SU-DHL-6 (cell line): ENCODE measurements around the gene SCLY.

Experiments
- H2AFZ ChIP-seq: fragments of 200-600 bp; sonication (generic); 2 replicates; pipeline ENCODE4 v1.6.1; 2014; ENCODE audit warnings: low read depth, mild to moderate bottlenecking, moderate library complexity, mixed read lengths, antibody characterized with exemption, low read length; ENCODE audit not compliant: severe bottlenecking
- H3F3A ChIP-seq: fragments of 200-600 bp; shearing (Covaris generic); 2 replicates; pipeline ENCODE4 v1.6.0; 2016; ENCODE audit warnings: antibody characterized with exemption, mild to moderate bottlenecking; ENCODE audit not compliant: insufficient read depth
- H3K27ac ChIP-seq: fragments of 200-600 bp; sonication (generic); 2 replicates; pipeline ENCODE4 v1.5.1; 2016; ENCODE audit warnings: low read depth, mild to moderate bottlenecking, low read length, moderate library complexity, mixed read lengths
- H3K27me3 ChIP-seq: fragments of 200-600 bp; sonication (generic), shearing (Covaris generic); 2 replicates; pipeline ENCODE4 v1.6.0; 2014; ENCODE audit warnings: mild to moderate bottlenecking, low read length
- H3K36me3 ChIP-seq: fragments of 200-600 bp; sonication (generic); 2 replicates; pipeline ENCODE4 v1.6.1; 2014; ENCODE audit warnings: mild to moderate bottlenecking, low read length, mixed read lengths
- H3K4me2 ChIP-seq: fragments of 300-600, 200-600 bp; shearing (Covaris generic), sonication (generic); 2 replicates; pipeline ENCODE4 v1.6.0; 2014; ENCODE audit warnings: low read length, low read depth, mild to moderate bottlenecking; ENCODE audit not compliant: poor library complexity, severe bottlenecking
- H3K4me3 ChIP-seq: fragments of 200-600 bp; sonication (generic); 2 replicates; pipeline ENCODE4 v1.5.1; 2014; ENCODE audit warnings: antibody characterized with exemption, low read length, mild to moderate bottlenecking, mixed read lengths; ENCODE audit not compliant: insufficient read depth, poor library complexity, severe bottlenecking
- H3K79me2 ChIP-seq: fragments of 200-600 bp; sonication (generic); 2 replicates; pipeline ENCODE4 v1.6.1; 2014; ENCODE audit warnings: mild to moderate bottlenecking, low read length, moderate library complexity; ENCODE audit not compliant: insufficient read depth
- H3K9ac ChIP-seq: fragments of 200-600 bp; sonication (generic); 2 replicates; pipeline ENCODE4 v1.7.0; 2014; ENCODE audit warnings: mild to moderate bottlenecking, low read length
- H3K9me2 ChIP-seq: fragments of 200-600 bp; sonication (generic); replicated peaks from 2 replicates; pipeline ENCODE4 v1.6.1; 2014; ENCODE audit warnings: low read length; ENCODE audit not compliant: insufficient read depth
- H3K9me3 ChIP-seq: fragments of 200-600 bp; sonication (generic); 2 replicates; pipeline ENCODE4 v1.6.1; 2014; ENCODE audit warnings: low read length, mixed read lengths; ENCODE audit not compliant: insufficient read depth
- H4K20me1 ChIP-seq: fragments of 200-600 bp; sonication (generic); 2 replicates; pipeline ENCODE4 v1.6.1; 2014; ENCODE audit warnings: low read depth, mild to moderate bottlenecking, antibody characterized with exemption, low read length, moderate library complexity, mixed read lengths
- EZH2phosphoT487 ChIP-seq: fragments of 200-600 bp; sonication (generic), shearing (Covaris generic); conservative IDR thresholded peaks from 2 replicates; pipeline ENCODE4 v1.6.1; 2018; ENCODE audit warnings: mild to moderate bottlenecking, antibody characterized with exemption, low read length, moderate library complexity, mixed read lengths
- TF ChIP-seq, protein P1 (sequence below): fragments of 200-600 bp; sonication (generic); IDR thresholded peaks from one replicate; pipeline ENCODE4 v1.5.1; 2017; ENCODE audit warnings: antibody characterized with exemption, mild to moderate bottlenecking, low read length, moderate library complexity; ENCODE audit not compliant: insufficient read depth, poor library complexity, severe bottlenecking

SCLY gene

DNA sequence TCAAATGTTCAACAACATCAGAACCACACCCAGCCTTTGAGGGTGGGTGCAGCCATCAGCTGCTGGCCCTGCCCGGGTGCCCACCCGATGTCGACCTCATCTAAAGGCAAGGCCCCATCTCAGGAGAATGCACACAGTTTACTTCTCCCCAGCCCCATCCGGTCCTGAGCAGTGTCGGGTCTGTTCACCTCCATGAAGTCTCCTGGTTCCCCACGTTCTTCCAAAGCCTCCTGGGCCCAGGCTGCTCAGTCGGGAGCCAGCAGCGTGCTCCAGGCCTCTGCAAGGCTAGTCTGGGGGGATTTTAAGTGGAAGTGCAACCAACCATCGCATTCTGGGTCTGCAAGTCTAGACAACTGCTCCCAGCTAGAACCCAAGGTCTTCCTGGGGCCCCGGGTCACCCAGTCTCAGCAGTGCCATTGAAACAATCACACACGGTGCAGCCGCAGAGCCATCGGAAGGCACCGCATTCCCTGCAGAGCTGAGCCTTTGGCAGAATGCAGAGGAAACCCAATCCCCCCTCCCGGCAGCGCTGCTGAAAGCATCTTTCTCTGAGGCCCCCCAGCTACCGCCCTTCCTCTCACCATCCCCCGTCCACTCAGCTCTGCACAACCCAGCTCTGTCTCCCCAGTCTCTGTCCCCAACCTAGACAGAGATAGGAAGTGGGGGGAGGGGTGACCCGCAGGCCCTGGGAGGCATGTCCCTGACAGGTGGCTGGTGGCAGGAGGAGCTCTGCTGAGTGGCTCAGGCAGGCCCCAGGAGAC lies 47.8 kb downstream of the SCLY start:
- Histone ChIP-seq H3K4me3 (peak overlapping the region; percentile 45), H4K20me1 (no peaks in the 10 kb centered on the region), H3K4me2 (peak overlapping the region; percentile 69), H3K9me3 (no peaks in the 10 kb centered on the region), H2AFZ (peak overlapping the region; percentile 52), H3K9me2 (no peaks in the 10 kb centered on the region), H3K79me2 (peaks cover 4% of the 10 kb centered on the region; the same call in 1 of the 2 replicates), H3K27ac (peak overlapping the region; percentile 92), H3K36me3 (peaks cover 13% of the 10 kb centered on the region; the same call in 1 of the 2 replicates), H3K27me3 (no peaks in the 10 kb centered on the region), H3F3A (peaks cover 29% of the 10 kb centered on the region), H3K9ac (peak overlapping the region; percentile 51)
- TF ChIP-seq, protein P1, sequence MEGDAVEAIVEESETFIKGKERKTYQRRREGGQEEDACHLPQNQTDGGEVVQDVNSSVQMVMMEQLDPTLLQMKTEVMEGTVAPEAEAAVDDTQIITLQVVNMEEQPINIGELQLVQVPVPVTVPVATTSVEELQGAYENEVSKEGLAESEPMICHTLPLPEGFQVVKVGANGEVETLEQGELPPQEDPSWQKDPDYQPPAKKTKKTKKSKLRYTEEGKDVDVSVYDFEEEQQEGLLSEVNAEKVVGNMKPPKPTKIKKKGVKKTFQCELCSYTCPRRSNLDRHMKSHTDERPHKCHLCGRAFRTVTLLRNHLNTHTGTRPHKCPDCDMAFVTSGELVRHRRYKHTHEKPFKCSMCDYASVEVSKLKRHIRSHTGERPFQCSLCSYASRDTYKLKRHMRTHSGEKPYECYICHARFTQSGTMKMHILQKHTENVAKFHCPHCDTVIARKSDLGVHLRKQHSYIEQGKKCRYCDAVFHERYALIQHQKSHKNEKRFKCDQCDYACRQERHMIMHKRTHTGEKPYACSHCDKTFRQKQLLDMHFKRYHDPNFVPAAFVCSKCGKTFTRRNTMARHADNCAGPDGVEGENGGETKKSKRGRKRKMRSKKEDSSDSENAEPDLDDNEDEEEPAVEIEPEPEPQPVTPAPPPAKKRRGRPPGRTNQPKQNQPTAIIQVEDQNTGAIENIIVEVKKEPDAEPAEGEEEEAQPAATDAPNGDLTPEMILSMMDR: no peak
- no peak for TF ChIP-seq EZH2phosphoT487

- no peaks in the 10 kb centered on the region for H3K27me3 ChIP-seq
- peaks cover 4% of the 10 kb centered on the region; the same call in 1 of the 2 replicates for H3K79me2 ChIP-seq
- peaks cover 13% of the 10 kb centered on the region; the same call in 1 of the 2 replicates for H3K36me3 ChIP-seq
- H3F3A ChIP-seq: peaks cover 20% of the 10 kb centered on the region
- H3K4me3 ChIP-seq: no peak overlapping the region
- H3K9me2 ChIP-seq: no peaks in the 10 kb centered on the region
- no peak overlapping the region for H3K9ac ChIP-seq
- H2AFZ ChIP-seq: no peak overlapping the region
- no peak overlapping the region for H3K27ac ChIP-seq
- H3K4me2 ChIP-seq: no peak overlapping the region
- H4K20me1 ChIP-seq: no peaks in the 10 kb centered on the region
- TF ChIP-seq EZH2phosphoT487: no peak
- TF ChIP-seq, protein P1: no peak
- no peaks in the 10 kb centered on the region for H3K9me3 ChIP-seq
Measured at GRCh38 chr2:238113611-238114010, 52.8 kb downstream of the SCLY start.

GRCh38 chr2:238114331-238114841 lies 53.6 kb downstream of the SCLY start:
- Histone ChIP-seq H3F3A (peaks cover 12% of the 10 kb centered on the region), H3K4me2 (no peak overlapping the region), H3K9me2 (no peaks in the 10 kb centered on the region), H2AFZ (no peak overlapping the region), H3K9me3 (no peaks in the 10 kb centered on the region), H3K9ac (no peak overlapping the region), H3K27ac (no peak overlapping the region), H3K79me2 (peaks cover 4% of the 10 kb centered on the region; the same call in 1 of the 2 replicates), H3K4me3 (no peak overlapping the region), H4K20me1 (no peaks in the 10 kb centered on the region), H3K36me3 (peaks cover 13% of the 10 kb centered on the region; the same call in 1 of the 2 replicates), H3K27me3 (no peaks in the 10 kb centered on the region)
- TF ChIP-seq, protein P1: no peak
- no peak for TF ChIP-seq EZH2phosphoT487
